Mesodermal cell (in vitro differentiated cells): ENCODE data around the gene RNF149.

Source experiments
- H3K27ac ChIP-seq: 2 replicates; pipeline ENCODE4 v1.7.0; 2013; ENCODE audit warnings: mild to moderate bottlenecking, low read depth, low read length, moderate library complexity; ENCODE audit not compliant: severe bottlenecking
- H3K36me3 ChIP-seq: 2 replicates; pipeline ENCODE4 v1.7.1; 2013; ENCODE audit warnings: mild to moderate bottlenecking, low read length, moderate library complexity; ENCODE audit not compliant: control insufficient read depth, insufficient read depth
- H3K4me1 ChIP-seq: one replicate; pipeline ENCODE4 v1.7.1; 2013; ENCODE audit warnings: mild to moderate bottlenecking, low read length; ENCODE audit not compliant: insufficient read depth, control insufficient read depth, poor library complexity, severe bottlenecking
- H3K4me3 ChIP-seq: 2 replicates; pipeline ENCODE4 v1.7.0; 2013; ENCODE audit warnings: low read length, control low read depth, mild to moderate bottlenecking; ENCODE audit not compliant: insufficient read depth, poor library complexity, severe bottlenecking; ENCODE audit errors: extremely low read depth
- H3K9me3 ChIP-seq: 2 replicates; pipeline ENCODE4 v1.7.1; 2013; ENCODE audit warnings: mild to moderate bottlenecking, low read length, moderate library complexity; ENCODE audit not compliant: control insufficient read depth
- WGBS, 2 experiments: methylation state at CpG; one replicate each; pipeline ENCODE4 v1.1.5; 2013; ENCODE audit warnings: missing lambda C conversion rate in 2 of 2; ENCODE audit not compliant: insufficient coverage in 2 of 2; 5-methylcytosine and 5-hydroxymethylcytosine counted together

The RNF149 gene

GRCh38 chr2:101307950-101308431, 510 bp downstream of the RNF149 start:
- Histone ChIP-seq H3K4me3 (peak overlapping the region; percentile 73), H3K36me3 (peaks cover 14% of the 10 kb centered on the region), H3K4me1 (peaks cover 17% of the 10 kb centered on the region), H3K27ac (no peak overlapping the region), H3K9me3 (no peaks in the 10 kb centered on the region)
- 3 to 7% methylated on average over 46 to 51 of the region's 57 CpGs for WGBS, 2 experiments

DNA sequence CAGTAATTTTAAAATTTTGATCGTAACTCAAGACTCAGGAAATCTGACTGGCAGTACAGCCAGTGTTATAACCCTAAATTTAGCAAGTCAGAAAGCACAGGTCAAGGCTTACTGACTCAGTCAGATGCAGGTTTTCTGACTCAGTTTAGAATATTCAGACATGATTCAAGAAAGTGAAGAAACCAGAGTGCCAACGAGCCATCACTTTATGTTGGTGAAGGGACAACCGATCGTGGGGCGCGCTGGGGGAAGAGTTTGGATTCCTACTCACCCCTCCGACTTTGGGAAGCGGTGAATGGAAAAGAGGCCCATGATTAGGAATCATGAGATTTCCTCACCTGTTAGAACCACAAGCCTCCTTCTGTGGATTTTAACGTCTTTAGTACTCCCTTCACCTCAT, 998 bp downstream of the RNF149 start:
- Histone ChIP-seq H3K4me1 (peaks cover 17% of the 10 kb centered on the region), H3K27ac (no peak overlapping the region), H3K36me3 (peaks cover 18% of the 10 kb centered on the region), H3K9me3 (no peaks in the 10 kb centered on the region), H3K4me3 (peak overlapping the region; percentile 73)
- WGBS, 2 experiments: 76 to 77% methylated on average over 9 of the region's 9 CpGs

DNA sequence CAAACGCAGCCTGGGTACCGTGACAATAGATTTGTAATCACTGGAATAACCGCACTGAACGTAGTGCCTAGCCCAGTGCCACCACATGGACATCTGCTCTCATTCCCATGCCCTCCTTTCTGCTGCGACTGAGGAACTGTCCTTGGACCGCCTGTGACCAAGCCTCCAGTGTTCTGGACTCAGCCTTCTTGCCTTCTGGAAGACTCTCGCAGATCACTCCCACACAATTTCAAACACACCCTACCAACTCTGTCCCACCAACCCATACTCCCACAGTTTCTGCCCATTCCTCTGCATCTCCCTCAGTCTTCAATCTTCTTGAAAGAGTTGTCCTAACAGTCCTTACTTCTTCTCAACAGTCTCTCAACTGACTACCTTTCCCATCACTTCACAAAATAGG, 2.1 kb downstream of the RNF149 start:
- H3K4me1 ChIP-seq: peaks cover 17% of the 10 kb centered on the region
- H3K4me3 ChIP-seq: peak overlapping the region; percentile 73
- H3K27ac ChIP-seq: no peak overlapping the region
- H3K9me3 ChIP-seq: no peaks in the 10 kb centered on the region
- H3K36me3 ChIP-seq: peaks cover 23% of the 10 kb centered on the region
- WGBS, 2 experiments: 96% methylated on average over 7 of the region's 7 CpGs

DNA sequence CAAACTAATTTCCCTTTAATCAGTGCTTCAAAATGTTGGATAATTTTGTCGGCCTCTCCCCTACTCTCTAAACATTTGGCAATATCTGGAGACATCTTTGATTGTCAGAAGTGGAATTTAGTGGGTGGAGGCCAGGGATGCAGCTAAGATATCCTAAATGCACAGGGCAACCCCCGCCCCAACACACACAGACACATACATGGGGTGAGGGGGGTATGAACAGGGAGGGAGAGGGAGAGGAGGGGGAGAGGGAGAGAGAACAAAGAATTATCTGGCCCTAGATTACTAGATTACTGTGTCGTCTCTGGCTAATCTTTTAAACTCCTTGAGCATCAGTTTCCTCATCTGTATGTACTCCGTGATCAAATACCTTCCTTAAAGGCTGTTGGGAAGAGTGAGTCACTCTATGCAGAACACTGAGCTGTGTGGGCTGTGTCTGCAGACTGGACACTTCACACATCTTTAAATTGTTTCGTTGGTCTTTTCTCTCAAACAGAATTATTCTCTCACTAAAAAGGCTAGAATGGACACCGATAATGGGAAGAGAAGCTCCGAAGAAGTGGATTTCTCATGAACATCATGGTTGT, 2.9 kb downstream of the RNF149 start:
- H3K9me3 ChIP-seq: no peaks in the 10 kb centered on the region
- peak overlapping the region; percentile 73 for H3K4me3 ChIP-seq
- H3K27ac ChIP-seq: peak overlapping the region; percentile 61
- peaks cover 17% of the 10 kb centered on the region for H3K4me1 ChIP-seq
- H3K36me3 ChIP-seq: peaks cover 24% of the 10 kb centered on the region
- WGBS, 2 experiments: 97 to 100% methylated on average over 1 to 3 of the region's 7 CpGs

DNA sequence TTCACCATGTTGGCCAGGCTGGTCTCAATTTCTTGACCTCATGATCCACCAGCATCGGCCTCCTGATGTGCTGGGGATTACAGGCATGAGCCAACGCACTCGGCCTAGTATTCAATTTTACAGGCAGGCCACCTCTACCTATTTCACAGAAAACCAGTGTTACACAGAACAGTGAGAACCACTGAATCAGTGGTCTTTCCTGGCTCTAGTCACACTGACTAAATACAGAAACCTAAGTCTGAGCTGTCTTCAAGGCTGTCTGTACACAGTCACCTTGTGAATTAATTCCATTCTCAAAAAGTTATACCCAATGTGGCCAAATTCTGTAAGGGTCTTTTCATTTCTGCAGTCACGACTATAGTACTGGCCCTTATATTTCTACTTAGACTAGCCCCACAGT, 3.5 kb downstream of the RNF149 start:
- Histone ChIP-seq H3K36me3 (peaks cover 30% of the 10 kb centered on the region), H3K4me1 (peaks cover 17% of the 10 kb centered on the region), H3K27ac (peak overlapping the region; percentile 61), H3K9me3 (no peaks in the 10 kb centered on the region), H3K4me3 (no peak overlapping the region)
- WGBS, 2 experiments: 99 to 100% methylated on average over 3 to 4 of the region's 4 CpGs

DNA sequence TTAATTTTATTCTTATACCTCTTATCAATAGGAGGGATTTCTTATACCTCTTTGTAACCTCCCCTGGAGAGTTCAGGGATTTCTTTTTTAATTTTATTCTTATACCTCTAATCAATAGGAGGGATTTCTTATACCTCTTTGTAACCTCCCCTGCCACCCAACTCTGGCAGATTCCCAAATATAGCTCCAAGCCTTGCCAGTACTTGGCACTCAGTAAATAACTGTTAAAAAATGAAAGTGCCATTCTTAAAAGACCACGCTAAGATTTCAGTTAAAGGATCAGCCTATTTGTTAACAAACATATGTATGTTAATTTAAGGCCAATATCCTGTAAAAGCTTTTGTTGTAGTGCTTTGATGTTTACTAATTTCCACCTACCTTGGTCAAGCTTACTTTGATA, 4.8 kb downstream of the RNF149 start:
- WGBS, 2 experiments: 100% methylated on average over 1 of the region's 1 CpG; no CpG with 5 or more reads in 1 of the 2 experiments
- Histone ChIP-seq H3K9me3 (no peaks in the 10 kb centered on the region), H3K4me1 (peaks cover 17% of the 10 kb centered on the region), H3K4me3 (no peak overlapping the region), H3K27ac (no peak overlapping the region), H3K36me3 (peaks cover 41% of the 10 kb centered on the region)

GRCh38 chr2:101302016-101302415, 6.5 kb downstream of the RNF149 start:
- peaks cover 17% of the 10 kb centered on the region for H3K4me1 ChIP-seq
- WGBS, 2 experiments: 95 to 100% methylated on average over 1 to 2 of the region's 4 CpGs
- H3K4me3 ChIP-seq: no peak overlapping the region
- H3K27ac ChIP-seq: no peak overlapping the region
- H3K9me3 ChIP-seq: no peaks in the 10 kb centered on the region
- peaks cover 50% of the 10 kb centered on the region for H3K36me3 ChIP-seq

DNA sequence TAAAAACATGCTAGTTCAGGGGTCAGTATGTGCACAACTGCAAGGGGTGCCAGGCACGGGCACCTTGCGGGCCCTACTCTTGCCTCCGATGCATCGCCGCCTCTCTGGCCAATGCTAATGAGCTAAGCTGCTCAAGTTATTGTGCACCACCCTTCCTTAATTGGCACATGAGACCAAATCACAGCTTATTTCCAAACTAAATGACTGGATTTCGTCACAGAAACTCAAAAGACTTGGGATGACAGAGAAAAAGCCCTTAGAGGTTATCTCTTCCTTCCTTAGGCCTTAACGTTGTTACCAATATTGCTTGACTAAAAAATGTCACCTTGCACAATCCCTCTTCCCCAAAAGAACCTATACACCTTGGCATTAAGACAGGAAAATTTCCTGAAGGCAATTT, 7.7 kb downstream of the RNF149 start:
- 63 to 75% methylated on average over 5 to 7 of the region's 7 CpGs for WGBS, 2 experiments
- peaks cover 50% of the 10 kb centered on the region for H3K36me3 ChIP-seq
- no peak overlapping the region for H3K4me3 ChIP-seq
- no peak overlapping the region for H3K27ac ChIP-seq
- H3K4me1 ChIP-seq: peaks cover 12% of the 10 kb centered on the region
- H3K9me3 ChIP-seq: no peaks in the 10 kb centered on the region

GRCh38 chr2:101300164-101300563, 8.3 kb downstream of the RNF149 start:
- WGBS, 2 experiments: no CpG with 5 or more reads among the region's 1 CpG

DNA sequence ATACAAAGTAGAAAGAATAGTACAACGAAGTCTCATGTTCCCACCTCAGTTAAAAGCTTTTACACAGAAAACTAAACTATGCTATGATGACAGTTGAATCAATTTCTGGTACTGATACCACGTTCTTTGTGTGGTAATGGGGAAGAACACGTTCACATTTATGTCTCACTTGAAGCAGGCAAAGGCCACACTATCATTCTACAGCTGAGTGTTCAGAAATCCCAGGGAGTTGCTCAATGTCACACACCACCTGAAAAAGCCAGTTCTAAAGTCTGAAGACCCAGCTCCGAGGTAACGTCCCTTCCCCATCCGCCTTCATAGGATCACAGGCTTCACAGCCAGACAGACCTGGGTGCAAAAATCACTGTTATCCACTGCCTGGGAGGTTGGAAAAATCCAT, 8.9 kb downstream of the RNF149 start:
- H3K9me3 ChIP-seq: no peaks in the 10 kb centered on the region
- no peak overlapping the region for H3K27ac ChIP-seq
- 87% methylated on average over 3 of the region's 6 CpGs; no CpG with 5 or more reads in 1 of the 2 experiments for WGBS, 2 experiments
- H3K4me1 ChIP-seq: peaks cover 4% of the 10 kb centered on the region
- H3K4me3 ChIP-seq: no peak overlapping the region
- H3K36me3 ChIP-seq: peaks cover 54% of the 10 kb centered on the region

More at GRCh38 chr2:101300164-101300563, 8.3 kb downstream of the RNF149 start:
- H3K4me1 ChIP-seq: peaks cover 5% of the 10 kb centered on the region
- H3K4me3 ChIP-seq: no peak overlapping the region
- peaks cover 50% of the 10 kb centered on the region for H3K36me3 ChIP-seq
- no peaks in the 10 kb centered on the region for H3K9me3 ChIP-seq
- H3K27ac ChIP-seq: no peak overlapping the region

DNA sequence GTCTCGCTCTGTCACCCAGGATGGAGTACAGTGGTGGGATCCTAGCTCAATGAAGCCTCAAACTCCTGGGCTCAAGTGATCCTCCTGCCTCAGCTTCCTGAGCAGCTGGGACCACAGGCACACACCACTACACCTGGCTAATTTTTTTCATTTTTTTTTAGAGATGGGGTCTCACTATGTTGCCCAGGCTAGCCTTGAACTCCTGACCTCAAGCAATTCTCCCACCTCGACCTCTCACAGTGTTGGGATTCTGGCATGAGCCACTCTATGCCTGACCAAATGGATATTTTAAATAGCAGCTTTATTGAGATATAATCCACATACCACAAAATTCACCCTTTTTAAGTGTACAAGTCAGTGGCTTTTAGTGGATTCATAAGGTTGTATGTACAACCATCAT, 11.1 kb downstream of the RNF149 start:
- Histone ChIP-seq H3K9me3 (no peaks in the 10 kb centered on the region), H3K27ac (no peak overlapping the region), H3K36me3 (peaks cover 55% of the 10 kb centered on the region), H3K4me3 (no peak overlapping the region), H3K4me1 (no peaks in the 10 kb centered on the region)
- 83 to 100% methylated on average over 1 of the region's 2 CpGs for WGBS, 2 experiments
